SK-N-SH treated with all-trans-retinoic acid at 6 μM for 48 hours (cell line): Measurements from ENCODE around the gene ATP5F1D.

Source experiments
- ARNTL ChIP-seq: fragments of 450-650 bp; formaldehyde crosslinking; IDR thresholded peaks from 2 replicates; pipeline ENCODE4 v1.5.0; 2020; ENCODE audit warnings: low read depth, mild to moderate bottlenecking, moderate library complexity, borderline replicate concordance
- BACH2 ChIP-seq: fragments of 250-450 bp; sonication (Bioruptor Pico); IDR thresholded peaks from 2 replicates; pipeline ENCODE4 v1.9.0; 2021; ENCODE audit warnings: mild to moderate bottlenecking, borderline replicate concordance
- CSDC2 ChIP-seq: fragments of 250-450 bp; sonication (Bioruptor Pico); IDR thresholded peaks from 2 replicates; pipeline ENCODE4 v1.5.0; 2020; ENCODE audit warnings: mild to moderate bottlenecking, moderate library complexity
- CSRNP3 ChIP-seq: fragments of 250-450 bp; sonication (Bioruptor Pico); IDR thresholded peaks from 2 replicates; pipeline ENCODE4 v1.5.1; 2021; ENCODE audit warnings: mild to moderate bottlenecking, moderate library complexity
- GLIS3 ChIP-seq: fragments of 250-450 bp; sonication (Bioruptor Pico); IDR thresholded peaks from 2 replicates; pipeline ENCODE4 v1.5.0; 2020; ENCODE audit warnings: mild to moderate bottlenecking, moderate library complexity
- POU6F1 ChIP-seq: fragments of 250-450 bp; sonication (Bioruptor Pico); IDR thresholded peaks from 2 replicates; pipeline ENCODE4 v1.8.0; 2021; ENCODE audit warnings: low read depth, mild to moderate bottlenecking, moderate library complexity, borderline replicate concordance
- TCF4 ChIP-seq: fragments of 250-450 bp; sonication (Bioruptor Pico); IDR thresholded peaks from 2 replicates; pipeline ENCODE4 v1.8.0; 2021; ENCODE audit warnings: mild to moderate bottlenecking, moderate library complexity, borderline replicate concordance
- TOX ChIP-seq: fragments of 250-450 bp; sonication (Bioruptor Pico); IDR thresholded peaks from 2 replicates; pipeline ENCODE4 v1.8.0; 2021; ENCODE audit warnings: mild to moderate bottlenecking, moderate library complexity, borderline replicate concordance
- ZC3H10 ChIP-seq: fragments of 250-450 bp; sonication (Bioruptor Pico); IDR thresholded peaks from 2 replicates; pipeline ENCODE4 v1.5.1; 2021; ENCODE audit warnings: mild to moderate bottlenecking, moderate library complexity
- ZFP3 ChIP-seq: fragments of 250-450 bp; sonication (Bioruptor Pico); IDR thresholded peaks from 2 replicates; pipeline ENCODE4 v1.5.0; 2020; ENCODE audit warnings: mild to moderate bottlenecking, moderate library complexity
- ZFP30 ChIP-seq: fragments of 450-650 bp; formaldehyde crosslinking; IDR thresholded peaks from 2 replicates; pipeline ENCODE4 v1.5.0; 2022; ENCODE audit warnings: mild to moderate bottlenecking, moderate library complexity
- ZNF565 ChIP-seq: fragments of 450-650 bp; formaldehyde crosslinking; conservative IDR thresholded peaks from 2 replicates; pipeline ENCODE4 v1.5.0; 2020; ENCODE audit warnings: low read depth, mild to moderate bottlenecking, moderate library complexity
- ZNF8 ChIP-seq: fragments of 450-650 bp; formaldehyde crosslinking; IDR thresholded peaks from 2 replicates; pipeline ENCODE4 v1.5.0; 2020; ENCODE audit warnings: mild to moderate bottlenecking, moderate library complexity

DNA sequence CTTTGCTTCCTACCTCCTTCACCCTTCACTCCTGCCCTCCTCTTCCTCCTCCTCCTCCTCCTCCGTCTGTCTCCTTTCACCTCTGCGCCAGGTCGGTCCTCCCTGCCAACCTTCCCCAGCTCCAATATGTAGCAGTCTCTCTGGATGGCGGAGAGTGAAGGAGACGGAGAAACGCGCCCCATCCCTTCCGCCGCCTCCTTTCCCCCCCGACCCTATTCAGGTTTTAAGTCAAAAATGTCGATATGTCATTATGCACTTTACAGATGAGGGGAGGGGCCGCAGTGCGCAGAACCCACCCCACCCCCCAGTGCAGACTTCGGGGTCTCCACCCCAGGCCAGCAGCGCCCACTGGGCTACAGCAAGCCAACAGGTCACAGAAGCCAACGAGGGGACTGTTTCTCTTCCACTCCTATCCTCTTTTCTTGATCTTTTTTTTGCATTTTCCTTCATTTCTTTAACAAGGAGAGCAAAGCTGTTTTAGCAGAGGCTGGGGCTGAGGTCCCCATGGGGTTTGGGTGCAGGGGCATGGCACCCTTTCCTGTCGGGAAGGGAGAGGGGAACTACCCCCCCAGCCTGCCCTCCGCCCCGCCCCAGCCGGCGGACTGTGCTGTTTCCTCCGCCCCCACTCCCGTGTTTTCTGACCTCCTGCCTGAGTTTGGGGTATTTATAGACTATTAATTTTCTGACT, 16.1 kb downstream of the ATP5F1D start:
- TF ChIP-seq TCF4 (CRISPR knock-in tag) (no peak), ARNTL (CRISPR knock-in tag) (no peak), ZC3H10 (CRISPR knock-in tag) (no peak), ZFP3 (CRISPR knock-in tag) (no peak), CSRNP3 (no peak), CSDC2 (CRISPR knock-in tag) (no peak), ZNF565 (no peak), ZFP30 (CRISPR knock-in tag) (no peak), BACH2 (no peak), POU6F1 (no peak), TOX (CRISPR knock-in tag) (no peak), ZNF8 (no peak), GLIS3 (no peak)
